Left ventricle myocardium inferior (tissue), 1 donor: ENCODE measurements around the gene REV3L. TPM values are rescaled to one million over a fixed set of nuclear protein-coding genes. Genes with fewer than 3 reads are reported as not detected.
"Not testable (repeated sequence)": the region's sequence is repeated elsewhere in the genome, so short reads cannot be mapped to it uniquely, and the experiment has no call there.

ENCODE experiments used
- DNase-seq: peaks from one replicate; pipeline ENCODE4 v3.0.0-alpha.2; 2020
- H3K27ac ChIP-seq: fragments of 200-600 bp; replicated peaks from 2 replicates; pipeline ENCODE4 v1.8.0; 2021
- H3K27me3 ChIP-seq: fragments of 200-600 bp; 2 replicates; pipeline ENCODE4 v1.8.0; 2021; ENCODE audit warnings: low read depth
- H3K36me3 ChIP-seq: fragments of 200-600 bp; 2 replicates; pipeline ENCODE4 v1.8.0; 2021
- H3K4me1 ChIP-seq: fragments of 200-600 bp; 2 replicates; pipeline ENCODE4 v1.8.0; 2021
- H3K4me3 ChIP-seq: fragments of 200-600 bp; 2 replicates; pipeline ENCODE4 v1.8.0; 2021; ENCODE audit warnings: mild to moderate bottlenecking, moderate library complexity
- H3K9me3 ChIP-seq: fragments of 200-600 bp; replicated peaks from 2 replicates; pipeline ENCODE4 v1.8.0; 2021
- CTCF ChIP-seq: fragments of 200-600 bp; IDR thresholded peaks from 2 replicates; pipeline ENCODE4 v1.8.0; 2021; ENCODE audit warnings: antibody characterized with exemption, mild to moderate bottlenecking, borderline replicate concordance
- intact Hi-C: fragments of 100-400 bp; cut with micrococcal nuclease; formaldehyde crosslinking; loops from one replicate; pipeline ENCODE4 v1.11.0; 2022
- total RNA-seq: library from RNA; stranded (reverse); fragmentation: NEBNext Ultra II Directional; extraction: Animal tissue kit (Norgen Biotek cat#: 25700); gene quantifications from one replicate; pipeline ENCODE4 v1.2.1, GENCODE V29; 2021
- donor health status: DM: no; HTN: yes; CAD: no; lungs with severe emphysema.

The REV3L gene
- total RNA-seq, 1 donor from 2014 or later = 12.5 TPM

GRCh38 chr6:111258010-111258409, 225.0 kb downstream of the REV3L start:
- Histone ChIP-seq H3K36me3 (no peaks in the 10 kb centered on the region), H3K4me1 (peaks cover 17% of the 10 kb centered on the region), H3K27ac (no peak overlapping the region), H3K27me3 (peaks cover 16% of the 10 kb centered on the region), H3K4me3 (no peak overlapping the region), H3K9me3 (no peaks in the 10 kb centered on the region)
- no peak for DNase-seq
- TF ChIP-seq CTCF = no peak
- intact Hi-C loops = loop anchor here (10.0 kb wide), 1 partner anchor 387 kb away; no protein-coding TSS in a partner anchor

DNA sequence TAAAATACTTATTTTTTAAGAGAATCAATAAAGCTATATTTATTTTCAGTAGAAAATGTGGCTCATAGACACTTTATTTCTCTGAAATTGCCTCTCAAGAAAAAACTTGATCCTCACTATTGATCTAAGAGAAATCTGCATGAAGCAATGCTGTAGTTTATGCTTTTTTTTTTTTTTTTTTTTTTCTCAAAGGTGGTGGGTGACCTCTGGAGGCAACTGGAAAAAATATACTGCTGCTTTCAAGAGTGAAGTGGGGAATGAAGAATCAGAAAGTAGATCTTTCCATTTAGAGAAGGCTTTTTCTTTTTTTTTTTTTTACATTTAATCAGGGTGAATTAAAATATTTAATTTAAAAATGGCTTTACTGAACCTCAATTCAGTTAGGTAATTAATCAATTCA, 226.4 kb downstream of the REV3L start:
- intact Hi-C loops = loop anchor here (10.0 kb wide), 1 partner anchor 388 kb away; no protein-coding TSS in a partner anchor
- Histone ChIP-seq H3K4me1 (peaks cover 17% of the 10 kb centered on the region), H3K9me3 (no peaks in the 10 kb centered on the region), H3K36me3 (no peaks in the 10 kb centered on the region), H3K4me3 (no peak overlapping the region), H3K27ac (no peak overlapping the region), H3K27me3 (peaks cover 16% of the 10 kb centered on the region)
- DNase-seq = no peak
- TF ChIP-seq CTCF = peak; percentile 16

- H3K36me3 ChIP-seq, H3K27ac ChIP-seq, H3K4me3 ChIP-seq, DNase-seq, H3K9me3 ChIP-seq: not testable (repeated sequence)
- Histone ChIP-seq H3K4me1 (peaks cover 17% of the 10 kb centered on the region), H3K27me3 (peaks cover 16% of the 10 kb centered on the region)
- intact Hi-C loops = loop anchor here (10.0 kb wide), 1 partner anchor 389 kb away; no protein-coding TSS in a partner anchor
These were observed 227.2 kb downstream of the REV3L start for GRCh38 chr6:111255838-111256237.

- intact Hi-C loops = loop anchor here (10.0 kb wide), 1 partner anchor 390 kb away; no protein-coding TSS in a partner anchor
- H3K9me3 ChIP-seq = no peaks in the 10 kb centered on the region
- H3K4me3 ChIP-seq = no peak overlapping the region
- peaks cover 16% of the 10 kb centered on the region for H3K27me3 ChIP-seq
- TF ChIP-seq CTCF = no peak
- no peak for DNase-seq
- H3K36me3 ChIP-seq = no peaks in the 10 kb centered on the region
- H3K4me1 ChIP-seq = peaks cover 6% of the 10 kb centered on the region
- no peak overlapping the region for H3K27ac ChIP-seq
These were observed 228.2 kb downstream of the REV3L start for GRCh38 chr6:111254779-111255166.

DNA sequence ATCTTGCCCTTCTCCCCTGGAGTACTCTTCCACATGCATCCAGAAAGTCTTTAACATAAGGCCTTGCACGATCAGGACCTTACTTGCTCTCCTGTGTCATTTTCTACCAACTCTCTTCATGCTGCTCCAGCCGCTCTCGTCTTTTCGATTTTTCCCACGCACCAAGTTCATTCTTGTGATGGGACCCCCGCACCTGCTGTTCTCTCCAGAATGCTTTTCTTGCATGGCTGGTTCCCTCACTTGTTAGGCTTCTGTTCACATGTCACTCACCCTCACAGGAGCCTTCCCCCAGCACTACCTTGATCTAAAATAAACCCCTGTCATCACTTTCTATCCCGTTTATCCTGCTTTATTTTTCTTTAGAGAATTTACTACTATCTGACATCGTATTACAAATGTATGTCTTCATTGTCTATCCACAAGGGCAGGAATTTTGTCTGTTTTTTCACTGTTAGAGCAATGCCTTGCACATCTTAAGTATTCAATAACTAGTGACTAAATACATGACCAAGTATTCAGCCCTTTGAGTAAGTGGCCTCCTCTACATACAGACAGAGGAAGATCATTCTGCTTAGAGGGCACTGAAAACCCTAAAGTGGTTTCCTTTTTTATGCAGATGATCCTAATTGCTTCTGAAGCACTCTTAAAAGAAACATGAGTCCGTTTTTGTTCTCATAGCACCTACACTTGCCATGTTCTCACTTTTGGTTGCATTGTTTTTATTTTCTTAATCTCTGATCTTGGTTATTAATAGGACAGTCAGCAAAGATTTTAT, 228.8 kb downstream of the REV3L start:
- TF ChIP-seq CTCF = no peak
- Histone ChIP-seq H3K27ac (no peak overlapping the region), H3K4me1 (peaks cover under 1% of the 10 kb centered on the region), H3K4me3 (no peak overlapping the region), H3K9me3 (no peaks in the 10 kb centered on the region), H3K36me3 (no peaks in the 10 kb centered on the region), H3K27me3 (peaks cover 16% of the 10 kb centered on the region)
- intact Hi-C loops = loop anchor here (10.0 kb wide), 1 partner anchor 391 kb away; no protein-coding TSS in a partner anchor
- no peak for DNase-seq

GRCh38 chr6:111252726-111253125, 230.3 kb downstream of the REV3L start:
- Histone ChIP-seq H3K9me3 (no peaks in the 10 kb centered on the region), H3K4me1 (no peaks in the 10 kb centered on the region), H3K27ac (no peak overlapping the region), H3K27me3 (peaks cover 16% of the 10 kb centered on the region), H3K4me3 (no peak overlapping the region), H3K36me3 (no peaks in the 10 kb centered on the region)
- no peak for TF ChIP-seq CTCF
- intact Hi-C loops = loop anchor here (10.0 kb wide), 1 partner anchor 392 kb away; no protein-coding TSS in a partner anchor
- no peak for DNase-seq
